ENCODE results near the gene PRR23B.

- TF ChIP-seq ZFX (IDR thresholded peaks at IDR 0.05; ENCODE audit: borderline replicate concordance) = no peak
- no peak for TF ChIP-seq CTCF (IDR thresholded peaks at IDR 0.05)
These were observed 474 bp downstream of the PRR23B start for GRCh38 chr3:139020036-139020867.

All from 22Rv1 (cell line).